SK-N-SH (cell line): ENCODE data around the gene CSRP1. TPM values are rescaled to one million over a fixed set of nuclear protein-coding genes. Genes with fewer than 3 reads are reported as not detected.

Source experiments
- CTCF ChIA-PET: fragments of 300-600, 350-600 bp; formaldehyde crosslinking; extraction: SDS; loops from one replicate; lab custom pipeline; 2021; lab: Yijun Ruan, JAX
- POLR2A ChIA-PET: fragments of 350-600 bp; sonication (Branson Sonifier 250); formaldehyde crosslinking; extraction: SDS; loops from one replicate; lab custom pipeline; 2020; ENCODE audit warnings: antibody characterized with exemption, inconsistent platforms; lab: Yijun Ruan, JAX
- DNase-seq: peaks from one replicate; pipeline ENCODE4 v3.0.0; 2012
- H2AFZ ChIP-seq: fragments of 200-600 bp; sonication (generic); 2 replicates; pipeline ENCODE4 v1.8.1; 2016; ENCODE audit warnings: antibody characterized with exemption, mild to moderate bottlenecking, low read depth
- H3F3A ChIP-seq: fragments of 200-600 bp; sonication (generic); replicated peaks from 2 replicates; pipeline ENCODE3; 2016; ENCODE audit warnings: antibody characterized with exemption, mild to moderate bottlenecking; ENCODE audit not compliant: insufficient read depth
- H3K27ac ChIP-seq, 2 experiments: fragments of 200-500 bp in 1 of 2; fragments of 200-600 bp in 1 of 2; sonication (Bioruptor generic) in 1 of 2; sonication (generic), shearing (Covaris generic) in 1 of 2; 2 replicates each; pipeline versions ENCODE4 v1.5.1 to v1.6.1; 2014 to 2016; ENCODE audit warnings: low read depth in 2 of 2, inconsistent platforms in 1 of 2, low read length in 1 of 2, mild to moderate bottlenecking in 1 of 2, mixed read lengths in 1 of 2
- H3K27me3 ChIP-seq: fragments of 200-600 bp; sonication (generic), shearing (Covaris generic); 2 replicates; pipeline ENCODE4 v1.6.1; 2016; ENCODE audit warnings: mixed run types; ENCODE audit not compliant: insufficient read depth
- H3K36me3 ChIP-seq, 2 experiments: fragments of 200-500 bp in 1 of 2; fragments of 200-600 bp in 1 of 2; sonication (Bioruptor generic) in 1 of 2; sonication (generic) in 1 of 2; replicated peaks in 1 of 2; 2 replicates each; pipeline versions ENCODE3 to v1.5.1; 2014 to 2016; ENCODE audit warnings: low read length in 1 of 2, mild to moderate bottlenecking in 1 of 2; ENCODE audit not compliant: insufficient read depth in 2 of 2, control insufficient read depth in 1 of 2
- H3K4me1 ChIP-seq, 2 experiments: fragments of 200-500 bp in 1 of 2; fragments of 200-600 bp in 1 of 2; sonication (Bioruptor generic) in 1 of 2; sonication (generic), shearing (Covaris generic) in 1 of 2; 2 replicates each; pipeline versions ENCODE4 v1.5.1 to v1.6.1; 2014 to 2016; ENCODE audit warnings: low read depth in 1 of 2, low read length in 1 of 2, mixed run types in 1 of 2; ENCODE audit not compliant: insufficient read depth in 2 of 2, control insufficient read depth in 1 of 2
- H3K4me2 ChIP-seq: fragments of 200-600 bp; sonication (generic), shearing (Covaris generic); 2 replicates; pipeline ENCODE4 v1.6.1; 2017; ENCODE audit warnings: mixed run types
- H3K4me3 ChIP-seq, 2 experiments: fragments of 200-500 bp in 1 of 2; fragments of 200-600 bp in 1 of 2; sonication (Bioruptor generic) in 1 of 2; sonication (generic), shearing (Covaris generic) in 1 of 2; 2 replicates each; pipeline versions ENCODE4 v1.5.1 to v1.8.1; 2014 to 2016; ENCODE audit warnings: low read depth in 2 of 2, inconsistent platforms in 1 of 2, low read length in 1 of 2, mild to moderate bottlenecking in 1 of 2, mixed read lengths in 1 of 2, moderate library complexity in 1 of 2
- H3K79me2 ChIP-seq: fragments of 200-600 bp; sonication (generic); 2 replicates; pipeline ENCODE4 v1.8.1; 2017; ENCODE audit warnings: mild to moderate bottlenecking; ENCODE audit not compliant: insufficient read depth
- H3K9ac ChIP-seq: fragments of 200-600 bp; sonication (generic); 2 replicates; pipeline ENCODE4 v1.6.1; 2017; ENCODE audit warnings: mixed run types
- H3K9me2 ChIP-seq: fragments of 200-600 bp; sonication (generic); 2 replicates; pipeline ENCODE4 v1.6.1; 2017; ENCODE audit warnings: mixed run types
- H3K9me3 ChIP-seq: fragments of 200-600 bp; sonication (generic); 2 replicates; pipeline ENCODE4 v1.6.1; 2017; ENCODE audit warnings: mixed run types, mild to moderate bottlenecking, moderate library complexity
- H4K20me1 ChIP-seq: fragments of 200-600 bp; sonication (generic); 2 replicates; pipeline ENCODE4 v1.6.1; 2017; ENCODE audit warnings: mild to moderate bottlenecking, mixed run types; ENCODE audit not compliant: insufficient read depth
- NFIC ChIP-seq: IDR thresholded peaks from 2 replicates; pipeline ENCODE4 v1.4.0; 2012; ENCODE audit warnings: borderline replicate concordance
- SMC3 ChIP-seq: IDR thresholded peaks from 2 replicates; pipeline ENCODE4 v1.6.1; 2012; ENCODE audit warnings: low read depth, low read length, improper control_type of control experiment
- WGBS: methylation state at CpG from one replicate; pipeline ENCODE4 v1.1.6; 2017; ENCODE audit warnings: low lambda C conversion rate; 5-methylcytosine and 5-hydroxymethylcytosine counted together
- polyA plus RNA-seq, 3 experiments: library from polyadenylated mRNA; depleted of rRNA; stranded (reverse); fragments of >200 nt; gene quantifications; 2 replicates each; pipeline ENCODE4 v1.2.3, GENCODE V29; 2012
- TF ChIP-seq, protein P1 (sequence below): fragments of 150-350 bp; IDR thresholded peaks from 2 replicates; pipeline ENCODE4 v1.6.1; 2016; ENCODE audit warnings: mild to moderate bottlenecking, low read depth, low read length
- TF ChIP-seq, protein P2 (sequence below): IDR thresholded peaks from 2 replicates; pipeline ENCODE4 v1.4.0; 2012; ENCODE audit warnings: low read depth, borderline replicate concordance
- TF ChIP-seq, protein P3 (sequence below): IDR thresholded peaks from 2 replicates; pipeline ENCODE4; 2012
- TF ChIP-seq, protein P4 (sequence below): IDR thresholded peaks from 2 replicates; pipeline ENCODE4 v1.6.1; 2012; ENCODE audit warnings: mild to moderate bottlenecking, low read depth, low read length, moderate library complexity

The CSRP1 gene
- polyA plus RNA-seq, 1 of the 3 experiments (the other 2 are of a cell fraction): 373 TPM

- Histone ChIP-seq H3K9me2 (no peaks in the 10 kb centered on the region), H3K9me3 (no peaks in the 10 kb centered on the region), H3F3A (peaks cover 21% of the 10 kb centered on the region), H3K9ac (no peak overlapping the region), H3K4me1 (peaks cover 1 to 2% of the 10 kb centered on the region in 2 experiments; a peak in 2 of 4 replicates), H3K4me2 (no peak overlapping the region), H2AFZ (no peak overlapping the region), H4K20me1 (no peaks in the 10 kb centered on the region), H3K36me3 (peaks cover 7 to 22% of the 10 kb centered on the region in 2 experiments), H3K79me2 (no peaks in the 10 kb centered on the region), H3K27me3 (no peaks in the 10 kb centered on the region), H3K27ac (no peak overlapping the region), H3K4me3 (no peak overlapping the region)
- no peak for DNase-seq
- ChIA-PET POLR2A (interaction anchor here (1.0 kb wide), 1 partner anchor 12 kb away, joined by 4 read pairs; the partner anchor contains the start of gene PHLDA3), CTCF (interaction anchor here (0.9 to 22.5 kb wide), 22 partner anchors 11 to 312 kb away, joined by 3 to 860 read pairs (median 6); partner anchors contain the start of genes CSRP1 and PHLDA3)
- TF ChIP-seq NFIC (no peak), SMC3 (no peak)
- TF ChIP-seq, protein P1, sequence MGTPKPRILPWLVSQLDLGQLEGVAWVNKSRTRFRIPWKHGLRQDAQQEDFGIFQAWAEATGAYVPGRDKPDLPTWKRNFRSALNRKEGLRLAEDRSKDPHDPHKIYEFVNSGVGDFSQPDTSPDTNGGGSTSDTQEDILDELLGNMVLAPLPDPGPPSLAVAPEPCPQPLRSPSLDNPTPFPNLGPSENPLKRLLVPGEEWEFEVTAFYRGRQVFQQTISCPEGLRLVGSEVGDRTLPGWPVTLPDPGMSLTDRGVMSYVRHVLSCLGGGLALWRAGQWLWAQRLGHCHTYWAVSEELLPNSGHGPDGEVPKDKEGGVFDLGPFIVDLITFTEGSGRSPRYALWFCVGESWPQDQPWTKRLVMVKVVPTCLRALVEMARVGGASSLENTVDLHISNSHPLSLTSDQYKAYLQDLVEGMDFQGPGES: no peak
- WGBS: 85% methylated on average over 17 of the region's 17 CpGs
Measured at GRCh38 chr1:201481004-201481380, 25.9 kb downstream of the CSRP1 start.

DNA sequence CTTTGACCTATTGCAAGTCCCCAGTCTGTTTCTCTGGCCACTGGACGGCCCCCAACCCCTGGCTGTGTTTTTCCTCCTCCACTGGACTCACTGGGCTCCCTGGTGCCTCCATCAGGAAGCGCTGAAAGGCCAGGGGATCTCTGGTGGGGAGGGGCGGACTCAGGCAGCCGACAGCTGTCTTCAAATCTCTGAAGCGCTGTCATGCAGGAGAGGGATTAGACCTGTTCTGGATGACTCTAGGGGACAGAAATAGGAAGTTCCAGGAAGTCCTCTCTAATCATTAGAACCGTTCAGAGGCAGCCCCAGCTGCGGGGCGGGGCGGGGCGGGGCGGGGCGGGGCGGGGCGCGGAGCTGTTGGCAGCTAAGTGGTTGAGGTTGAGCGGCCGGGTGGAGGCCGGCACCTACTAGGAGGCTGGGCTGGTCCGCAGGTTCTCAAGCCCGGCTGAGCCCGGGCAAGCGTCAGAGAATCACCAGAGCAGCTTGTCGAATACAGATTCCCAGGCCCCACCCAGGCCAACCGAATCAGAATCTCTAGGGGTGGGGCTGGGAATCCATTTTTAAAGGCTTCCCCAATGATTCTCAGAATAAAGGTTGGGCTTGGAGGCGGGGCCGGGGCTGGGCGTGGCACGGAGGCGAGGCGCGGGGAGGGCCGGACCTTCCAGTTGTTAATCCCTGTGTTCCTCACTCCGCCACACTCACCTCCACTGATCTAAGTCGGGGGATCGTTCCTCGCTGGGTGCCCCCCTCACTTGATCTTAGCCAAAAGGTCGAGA lies 26.5 kb downstream of the CSRP1 start:
- Histone ChIP-seq H3K9me3 (no peaks in the 10 kb centered on the region), H3K36me3 (peaks cover 7 to 19% of the 10 kb centered on the region in 2 experiments), H3K9ac (no peak overlapping the region), H3K27me3 (no peaks in the 10 kb centered on the region), H3K27ac (no peak overlapping the region), H3K79me2 (no peaks in the 10 kb centered on the region), H3F3A (peaks cover 21% of the 10 kb centered on the region), H3K4me3 (no peak overlapping the region), H3K4me2 (no peak overlapping the region), H2AFZ (no peak overlapping the region), H3K9me2 (no peaks in the 10 kb centered on the region), H4K20me1 (no peaks in the 10 kb centered on the region), H3K4me1 (peaks cover 2 to 7% of the 10 kb centered on the region in 2 experiments; a peak in 3 of 4 replicates)
- TF ChIP-seq, protein P2, sequence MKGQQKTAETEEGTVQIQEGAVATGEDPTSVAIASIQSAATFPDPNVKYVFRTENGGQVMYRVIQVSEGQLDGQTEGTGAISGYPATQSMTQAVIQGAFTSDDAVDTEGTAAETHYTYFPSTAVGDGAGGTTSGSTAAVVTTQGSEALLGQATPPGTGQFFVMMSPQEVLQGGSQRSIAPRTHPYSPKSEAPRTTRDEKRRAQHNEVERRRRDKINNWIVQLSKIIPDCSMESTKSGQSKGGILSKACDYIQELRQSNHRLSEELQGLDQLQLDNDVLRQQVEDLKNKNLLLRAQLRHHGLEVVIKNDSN: no peak
- TF ChIP-seq, protein P3, sequence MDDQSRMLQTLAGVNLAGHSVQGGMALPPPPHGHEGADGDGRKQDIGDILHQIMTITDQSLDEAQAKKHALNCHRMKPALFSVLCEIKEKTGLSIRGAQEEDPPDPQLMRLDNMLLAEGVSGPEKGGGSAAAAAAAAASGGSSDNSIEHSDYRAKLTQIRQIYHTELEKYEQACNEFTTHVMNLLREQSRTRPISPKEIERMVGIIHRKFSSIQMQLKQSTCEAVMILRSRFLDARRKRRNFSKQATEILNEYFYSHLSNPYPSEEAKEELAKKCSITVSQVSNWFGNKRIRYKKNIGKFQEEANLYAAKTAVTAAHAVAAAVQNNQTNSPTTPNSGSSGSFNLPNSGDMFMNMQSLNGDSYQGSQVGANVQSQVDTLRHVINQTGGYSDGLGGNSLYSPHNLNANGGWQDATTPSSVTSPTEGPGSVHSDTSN: no peak
- TF ChIP-seq, protein P4, sequence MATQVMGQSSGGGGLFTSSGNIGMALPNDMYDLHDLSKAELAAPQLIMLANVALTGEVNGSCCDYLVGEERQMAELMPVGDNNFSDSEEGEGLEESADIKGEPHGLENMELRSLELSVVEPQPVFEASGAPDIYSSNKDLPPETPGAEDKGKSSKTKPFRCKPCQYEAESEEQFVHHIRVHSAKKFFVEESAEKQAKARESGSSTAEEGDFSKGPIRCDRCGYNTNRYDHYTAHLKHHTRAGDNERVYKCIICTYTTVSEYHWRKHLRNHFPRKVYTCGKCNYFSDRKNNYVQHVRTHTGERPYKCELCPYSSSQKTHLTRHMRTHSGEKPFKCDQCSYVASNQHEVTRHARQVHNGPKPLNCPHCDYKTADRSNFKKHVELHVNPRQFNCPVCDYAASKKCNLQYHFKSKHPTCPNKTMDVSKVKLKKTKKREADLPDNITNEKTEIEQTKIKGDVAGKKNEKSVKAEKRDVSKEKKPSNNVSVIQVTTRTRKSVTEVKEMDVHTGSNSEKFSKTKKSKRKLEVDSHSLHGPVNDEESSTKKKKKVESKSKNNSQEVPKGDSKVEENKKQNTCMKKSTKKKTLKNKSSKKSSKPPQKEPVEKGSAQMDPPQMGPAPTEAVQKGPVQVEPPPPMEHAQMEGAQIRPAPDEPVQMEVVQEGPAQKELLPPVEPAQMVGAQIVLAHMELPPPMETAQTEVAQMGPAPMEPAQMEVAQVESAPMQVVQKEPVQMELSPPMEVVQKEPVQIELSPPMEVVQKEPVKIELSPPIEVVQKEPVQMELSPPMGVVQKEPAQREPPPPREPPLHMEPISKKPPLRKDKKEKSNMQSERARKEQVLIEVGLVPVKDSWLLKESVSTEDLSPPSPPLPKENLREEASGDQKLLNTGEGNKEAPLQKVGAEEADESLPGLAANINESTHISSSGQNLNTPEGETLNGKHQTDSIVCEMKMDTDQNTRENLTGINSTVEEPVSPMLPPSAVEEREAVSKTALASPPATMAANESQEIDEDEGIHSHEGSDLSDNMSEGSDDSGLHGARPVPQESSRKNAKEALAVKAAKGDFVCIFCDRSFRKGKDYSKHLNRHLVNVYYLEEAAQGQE: no peak
- 90% methylated on average over 33 of the region's 37 CpGs for WGBS
- ChIA-PET POLR2A (interaction anchor here (1.0 kb wide), 1 partner anchor 12 kb away, joined by 4 read pairs; the partner anchor contains the start of gene PHLDA3), CTCF (interaction anchor here (1.2 to 22.5 kb wide), 12 partner anchors 10 to 304 kb away, joined by 3 to 860 read pairs (median 8); partner anchors contain the start of genes CSRP1 and PHLDA3)
- no peak for DNase-seq
